Panc1 (cell line): ENCODE results near the gene TOP1. TPM values are rescaled to one million over a fixed set of nuclear protein-coding genes. Genes with fewer than 3 reads are reported as not detected.

Experiments
- ATAC-seq: fragments of 200-7000 bp; cut with Tn5 transposase; 2 replicates; pipeline ENCODE4 v1.9.1; 2020; ENCODE audit warnings: mild to moderate bottlenecking, moderate library complexity
- BruUV-seq: library from RNA; stranded (reverse); fragments of 400-500 nt; replicated peaks from 2 replicates; lab custom pipeline; 2021; lab: Mats Ljungman, UMichigan
- CTCF ChIA-PET: fragments of 300-600 bp; sonication (Branson Sonifier 250); formaldehyde crosslinking; loops from one replicate; lab custom pipeline; 2022; ENCODE audit warnings: antibody characterized with exemption; lab: Charles Lee
- POLR2A ChIA-PET: fragments of 300-600 bp; sonication (Branson Sonifier 250); formaldehyde crosslinking; loops from one replicate; lab custom pipeline; 2022; ENCODE audit warnings: antibody characterized with exemption; lab: Charles Lee
- DNase-seq: peaks from one replicate; pipeline ENCODE4 v3.0.0-alpha.2; 2010; ENCODE audit warnings: low read depth, low spot score
- H3K27ac ChIP-seq: 2 replicates; pipeline ENCODE4 v1.5.1; 2011; ENCODE audit warnings: mild to moderate bottlenecking, low read length, inconsistent platforms
- H3K27me3 ChIP-seq: fragments of 200-500 bp; sonication (Bioruptor generic); 2 replicates; pipeline ENCODE4 v1.6.0; 2014; ENCODE audit warnings: low read length, inconsistent platforms; ENCODE audit not compliant: control insufficient read depth, insufficient read depth
- H3K36me3 ChIP-seq: fragments of 200-500 bp; sonication (Bioruptor generic); 2 replicates; pipeline ENCODE4 v1.5.1; 2014; ENCODE audit warnings: inconsistent platforms, mild to moderate bottlenecking, low read length, moderate library complexity; ENCODE audit not compliant: control insufficient read depth, insufficient read depth
- H3K4me1 ChIP-seq: 2 replicates; pipeline ENCODE4 v1.5.1; 2011; ENCODE audit warnings: inconsistent platforms, mild to moderate bottlenecking, low read length, moderate library complexity; ENCODE audit not compliant: control insufficient read depth, insufficient read depth
- H3K4me3 ChIP-seq, 2 experiments: 2 replicates each; pipeline ENCODE4 v1.5.1; 2011 to 2012; ENCODE audit warnings: low read depth in 2 of 2, low read length in 2 of 2, mild to moderate bottlenecking in 2 of 2, inconsistent platforms in 1 of 2, moderate library complexity in 1 of 2
- H3K9me3 ChIP-seq: fragments of 200-500 bp; sonication (Bioruptor generic); 2 replicates; pipeline ENCODE4 v1.5.1; 2014; ENCODE audit warnings: low read depth, mild to moderate bottlenecking, inconsistent platforms, low read length, moderate library complexity; ENCODE audit not compliant: control insufficient read depth, insufficient read depth
- POLR2AphosphoS5 ChIP-seq: IDR thresholded peaks from 2 replicates; pipeline ENCODE4 v1.6.1; 2012; ENCODE audit warnings: mild to moderate bottlenecking, low read depth, low read length, moderate library complexity
- REST ChIP-seq, 2 experiments: IDR thresholded peaks; 2 replicates each; pipeline ENCODE4 v1.6.1; 2011 to 2012; ENCODE audit warnings: low read depth in 2 of 2, control low read depth in 1 of 2, low read length in 1 of 2, mild to moderate bottlenecking in 1 of 2, moderate library complexity in 1 of 2; ENCODE audit not compliant: insufficient read depth in 1 of 2
- SIN3A ChIP-seq: IDR thresholded peaks from 2 replicates; pipeline ENCODE4 v1.6.1; 2012; ENCODE audit warnings: low read depth, mild to moderate bottlenecking, low read length, moderate library complexity, borderline replicate concordance; ENCODE audit not compliant: insufficient read depth
- TCF7L2 ChIP-seq: IDR thresholded peaks from 2 replicates; pipeline ENCODE4 v1.6.1; 2011; ENCODE audit warnings: mild to moderate bottlenecking, low read depth, low read length, inconsistent platforms
- in situ Hi-C: cut with HindIII; loops from 2 replicates; pipeline ENCODE4 v1.10.0; 2016; ENCODE audit warnings: low sequenced_read_pairs, low pct_unique_long_range_greater_than_20kb
- intact Hi-C: fragments of 100-400 bp; cut with micrococcal nuclease; formaldehyde crosslinking; loops from one replicate; pipeline ENCODE4 v1.10.0; 2022; ENCODE audit not compliant: unreplicated experiment
- total RNA-seq: library from RNA; stranded (reverse); gene quantifications from one replicate; pipeline ENCODE4 v1.2.1, GENCODE V29; 2021; ENCODE audit not compliant: unreplicated experiment
- TF ChIP-seq, protein P1 (sequence below): fragments of 450-650 bp; IDR thresholded peaks from 2 replicates; pipeline ENCODE4 v1.5.1; 2017; ENCODE audit warnings: mild to moderate bottlenecking

TOP1 gene
- total RNA-seq, 1 experiment from 2014 or later = 65.2 TPM

DNA sequence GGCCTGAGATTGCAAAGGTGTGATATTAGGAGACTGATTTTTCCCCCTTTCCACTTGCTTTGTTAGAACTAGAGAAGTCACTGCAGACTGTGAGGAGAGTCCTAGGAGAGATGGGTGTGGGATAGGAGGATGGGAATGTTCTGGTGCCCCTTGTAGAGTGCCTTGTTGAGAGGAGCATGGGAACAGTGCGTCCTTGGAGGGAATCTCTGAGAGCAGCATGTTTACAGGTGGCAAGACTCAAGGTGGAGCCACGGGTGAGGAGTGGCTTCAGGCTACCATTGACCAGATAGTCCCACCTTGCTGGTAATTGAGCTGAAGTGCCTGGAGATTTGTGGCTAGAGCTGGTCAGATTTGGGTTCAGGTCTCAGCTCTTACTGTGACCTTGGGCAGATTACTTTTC, 114.7 kb downstream of the TOP1 start:
- CTCF ChIA-PET = no interaction called here
- POLR2A ChIA-PET = no interaction called here
- Histone ChIP-seq H3K27ac (no peak overlapping the region), H3K27me3 (no peaks in the 10 kb centered on the region), H3K9me3 (no peaks in the 10 kb centered on the region), H3K4me1 (peaks cover 8% of the 10 kb centered on the region), H3K4me3 (no peak overlapping the region), H3K36me3 (no peaks in the 10 kb centered on the region)
- TF ChIP-seq TCF7L2 = no peak
- ATAC-seq (no peak), DNase-seq (no peak)
- in situ Hi-C loops = no loop called here
- BruUV-seq = no TSS peak
- intact Hi-C loops = no loop called here

GRCh38 chr20:41145317-41145716, 116.7 kb downstream of the TOP1 start:
- intact Hi-C loops (no loop called here), in situ Hi-C loops (no loop called here)
- no peaks in the 10 kb centered on the region for H3K27me3 ChIP-seq
- BruUV-seq = no TSS peak
- POLR2A ChIA-PET = no interaction called here
- H3K27ac ChIP-seq = no peak overlapping the region
- H3K36me3 ChIP-seq = no peaks in the 10 kb centered on the region
- CTCF ChIA-PET = interaction anchor here (0.8 kb wide), 1 partner anchor 11 kb away, joined by 4 read pairs; no protein-coding TSS in a partner anchor
- H3K4me1 ChIP-seq = no peaks in the 10 kb centered on the region; the same call in 1 of the 2 replicates
- no peak overlapping the region for H3K4me3 ChIP-seq
- no peak for DNase-seq
- ATAC-seq = no peak
- H3K9me3 ChIP-seq = no peaks in the 10 kb centered on the region
- TF ChIP-seq REST (IDR thresholded peaks at IDR 0.05; ENCODE audit: insufficient read depth in 1 of 2, low read depth in 2 of 2, low read length in 1 of 2) (no peak), TCF7L2 (no peak), SIN3A (no peak), POLR2AphosphoS5 (no peak)
- TF ChIP-seq, protein P1, sequence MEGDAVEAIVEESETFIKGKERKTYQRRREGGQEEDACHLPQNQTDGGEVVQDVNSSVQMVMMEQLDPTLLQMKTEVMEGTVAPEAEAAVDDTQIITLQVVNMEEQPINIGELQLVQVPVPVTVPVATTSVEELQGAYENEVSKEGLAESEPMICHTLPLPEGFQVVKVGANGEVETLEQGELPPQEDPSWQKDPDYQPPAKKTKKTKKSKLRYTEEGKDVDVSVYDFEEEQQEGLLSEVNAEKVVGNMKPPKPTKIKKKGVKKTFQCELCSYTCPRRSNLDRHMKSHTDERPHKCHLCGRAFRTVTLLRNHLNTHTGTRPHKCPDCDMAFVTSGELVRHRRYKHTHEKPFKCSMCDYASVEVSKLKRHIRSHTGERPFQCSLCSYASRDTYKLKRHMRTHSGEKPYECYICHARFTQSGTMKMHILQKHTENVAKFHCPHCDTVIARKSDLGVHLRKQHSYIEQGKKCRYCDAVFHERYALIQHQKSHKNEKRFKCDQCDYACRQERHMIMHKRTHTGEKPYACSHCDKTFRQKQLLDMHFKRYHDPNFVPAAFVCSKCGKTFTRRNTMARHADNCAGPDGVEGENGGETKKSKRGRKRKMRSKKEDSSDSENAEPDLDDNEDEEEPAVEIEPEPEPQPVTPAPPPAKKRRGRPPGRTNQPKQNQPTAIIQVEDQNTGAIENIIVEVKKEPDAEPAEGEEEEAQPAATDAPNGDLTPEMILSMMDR = no peak

- ChIA-PET CTCF (no interaction called here), POLR2A (interaction anchor here (0.7 kb wide), 1 partner anchor 78 kb away, joined by 3 read pairs; no protein-coding TSS in a partner anchor)
- intact Hi-C loops (no loop called here), in situ Hi-C loops (no loop called here)
- no peaks in the 10 kb centered on the region for H3K36me3 ChIP-seq
- ATAC-seq (no peak), DNase-seq (no peak)
- no peak overlapping the region for H3K4me3 ChIP-seq
- BruUV-seq = no TSS peak
- no peaks in the 10 kb centered on the region; the same call in 1 of the 2 replicates for H3K4me1 ChIP-seq
- no peaks in the 10 kb centered on the region for H3K9me3 ChIP-seq
- H3K27me3 ChIP-seq = no peaks in the 10 kb centered on the region
- TF ChIP-seq REST (IDR thresholded peaks at IDR 0.05; ENCODE audit: insufficient read depth in 1 of 2, low read depth in 2 of 2, low read length in 1 of 2) = no peak
- no peak for TF ChIP-seq POLR2AphosphoS5
- no peak for TF ChIP-seq SIN3A
- TF ChIP-seq, protein P1 = no peak
- TF ChIP-seq TCF7L2 = no peak
- H3K27ac ChIP-seq = no peak overlapping the region
Measured at GRCh38 chr20:41145821-41146620, 117.4 kb downstream of the TOP1 start.
